ENCODE results near the gene CDH23. TPM values are rescaled to one million over a fixed set of nuclear protein-coding genes. Genes with fewer than 3 reads are reported as not detected.

CDH23 gene
- total and polyA plus RNA-seq, 2 of the 8 experiments (the other 6 are each of a cell fraction or from before 2014, with no cell fraction given), result 1.9 to 4.9 TPM

DNA sequence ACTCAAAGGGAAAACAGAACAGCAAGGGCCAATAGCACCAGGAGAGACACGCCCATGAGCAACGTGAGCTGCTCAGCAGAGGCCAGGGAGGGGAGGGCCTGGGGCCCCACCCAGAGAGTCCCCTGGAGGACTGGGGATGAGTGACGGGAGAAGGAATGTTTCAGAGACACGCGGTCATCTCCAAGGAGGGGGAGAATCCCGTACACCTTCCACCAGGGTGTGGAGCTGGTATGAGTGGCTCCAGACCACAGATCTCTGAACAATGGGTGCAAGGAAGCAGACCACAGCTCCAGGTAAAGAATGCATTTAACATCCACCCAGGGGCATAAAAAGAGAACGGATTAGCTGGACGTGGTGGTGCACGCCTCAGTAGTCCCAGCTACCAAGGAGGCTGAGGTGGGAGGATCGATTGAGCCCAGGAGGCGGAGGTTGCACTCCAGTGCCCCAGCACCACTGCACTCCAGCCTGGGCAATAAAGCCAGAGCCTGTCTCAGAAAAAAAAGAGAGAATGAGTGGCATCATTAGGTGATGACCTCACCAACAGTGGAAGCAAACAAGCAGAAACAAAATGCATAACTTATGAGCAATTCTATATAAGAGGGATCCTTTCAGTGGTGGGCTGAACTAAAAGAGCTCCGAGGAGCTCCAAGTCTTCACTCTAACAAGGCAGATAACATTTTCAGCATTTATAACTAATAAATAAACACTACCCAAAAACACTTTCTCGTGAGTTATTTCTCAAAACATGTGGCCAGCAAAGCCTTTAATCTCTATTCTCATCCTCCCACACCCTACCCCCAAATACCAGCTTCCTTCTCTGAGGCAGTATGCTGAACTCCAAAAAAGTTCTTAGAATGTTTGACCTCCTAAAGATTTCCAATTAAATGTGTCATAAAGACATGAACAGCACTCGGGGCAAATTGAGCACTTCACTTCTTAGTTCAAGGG is 441.8 kb downstream of the CDH23 start:
- no peak overlapping the region for H2BK5ac ChIP-seq (ENCODE audit: low read depth, low read length)
- peaks cover 46 to 95% of the 10 kb centered on the region in 2 experiments for H3K79me2 ChIP-seq (ENCODE audit: control insufficient read depth in 1 of 2, insufficient read depth in 2 of 2, low read length in 2 of 2)
- H3K4me1 ChIP-seq (replicated peaks in 1 of 4; ENCODE audit: control insufficient read depth in 3 of 4, insufficient read depth in 4 of 4, low read length in 3 of 4), result peaks cover 11 to 28% (median 12%) of the 10 kb centered on the region in 4 experiments
- no peak overlapping the region for H3K4me3 ChIP-seq (ENCODE audit: extremely low read depth in 1 of 4, insufficient read depth in 2 of 4, low read depth in 3 of 4, low read length in 4 of 4)
- no peak overlapping the region; the same call in 1 of the 2 replicates for H2BK15ac ChIP-seq (ENCODE audit: low read length)
- no peak overlapping the region for H3K23ac ChIP-seq (ENCODE audit: insufficient read length)
- H3K23me2 ChIP-seq (ENCODE audit: low read depth, low read length), result no peaks in the 10 kb centered on the region
- FAIRE-seq (no peak), DNase-seq (ENCODE audit: low read depth in 1 of 2, low spot score in 2 of 2) (no peak)
- H3K4me2 ChIP-seq (ENCODE audit: insufficient read depth in 1 of 2, low read depth in 2 of 2, low read length in 2 of 2), result no peak overlapping the region
- H4K5ac ChIP-seq (ENCODE audit: insufficient read length, low read depth, low read length), result no peak overlapping the region
- no peak overlapping the region for H3K56ac ChIP-seq (replicated peaks; ENCODE audit: insufficient read length, low read depth, low read length)
- H3K18ac ChIP-seq (ENCODE audit: extremely low read depth, low read length), result no peak overlapping the region
- no peak overlapping the region for H2AFZ ChIP-seq (ENCODE audit: low read length)
- POLR2A ChIA-PET (ENCODE audit: partially characterized antibody), result interaction anchor here (3.6 kb wide), 1 partner anchor 12 kb away, joined by 20 read pairs; the partner anchor contains the start of gene PSAP
- H4K91ac ChIP-seq (replicated peaks; ENCODE audit: insufficient read length, low read length), result no peak overlapping the region
- no peak overlapping the region for H3K9ac ChIP-seq (replicated peaks in 1 of 4; ENCODE audit: extremely low read depth in 1 of 4, low read depth in 3 of 4, low read length in 3 of 4)
- H3K36me3 ChIP-seq (ENCODE audit: control insufficient read depth in 2 of 4, insufficient read depth in 4 of 4, low read length in 3 of 4), result peaks cover 0 to 3% (median 1%) of the 10 kb centered on the region in 4 experiments; a peak in 2 of 8 replicates
- peaks cover 23% of the 10 kb centered on the region for H3K79me1 ChIP-seq (ENCODE audit: low read depth, low read length)
- H2BK120ac ChIP-seq (replicated peaks; ENCODE audit: low read depth, low read length), result no peak overlapping the region
- peaks cover 41 to 45% of the 10 kb centered on the region in 2 experiments for H4K20me1 ChIP-seq (replicated peaks in 1 of 2; ENCODE audit: control insufficient read depth in 1 of 2, insufficient read depth in 2 of 2, low read length in 2 of 2)
- no peak overlapping the region for H2BK20ac ChIP-seq (ENCODE audit: low read length)
- no peaks in the 10 kb centered on the region for H3K27me3 ChIP-seq (replicated peaks in 1 of 4; ENCODE audit: control insufficient read depth in 3 of 4, extremely low read depth in 1 of 4, insufficient read depth in 3 of 4, low read length in 3 of 4)
- no peaks in the 10 kb centered on the region for H3K9me3 ChIP-seq (ENCODE audit: insufficient read depth in 2 of 2, low read depth in 1 of 2, low read length in 1 of 2)
- CTCF ChIA-PET (ENCODE audit: partially characterized antibody), result interaction anchor here (0.6 to 11.0 kb wide), 25 partner anchors 9 to 527 kb away, joined by 3 to 113 read pairs (median 4); partner anchors contain the start of genes PSAP and VSIR
- no peak overlapping the region for H3K4ac ChIP-seq (replicated peaks; ENCODE audit: insufficient read length, low read depth, low read length)
- H4K8ac ChIP-seq (ENCODE audit: extremely low read depth, insufficient read depth, low read length), result no peak overlapping the region
- no peak overlapping the region for H2BK12ac ChIP-seq (ENCODE audit: low read depth, low read length)
- H3K14ac ChIP-seq (ENCODE audit: insufficient read length), result no peak overlapping the region
- no peak overlapping the region for H2AK5ac ChIP-seq (ENCODE audit: low read depth, low read length)
- no peak overlapping the region for H3K27ac ChIP-seq (ENCODE audit: low read depth, low read length)
- WGBS, 2 experiments (ENCODE audit: extremely low coverage in 1 of 2, insufficient coverage in 1 of 2, insufficient read length in 1 of 2, insufficient replicate concordance in 2 of 2, low coverage in 1 of 2, low lambda C conversion rate in 2 of 2, missing lambda C conversion rate in 1 of 2), result 71% methylated on average over 14 of the region's 14 CpGs; no CpG with 5 or more reads in 1 of the 2 experiments
- TF ChIP-seq SP1 (IDR thresholded peaks at IDR 0.05; ENCODE audit: low read depth, low read length) (no peak), SRF (IDR thresholded peaks at IDR 0.05; ENCODE audit: low read depth, low read length) (no peak), TEAD4 (IDR thresholded peaks at IDR 0.05; ENCODE audit: low read depth, low read length) (no peak), SP2 (IDR thresholded peaks at IDR 0.05; ENCODE audit: low read length) (no peak), CTCF (IDR thresholded peaks at IDR 0.05; ENCODE audit: control extremely low read depth in 1 of 3, insufficient read depth in 1 of 3, low read depth in 1 of 3, low read length in 3 of 3) (no peak), POU5F1 (IDR thresholded peaks at IDR 0.05; ENCODE audit: low read depth, low read length) (no peak), RAD21 (IDR thresholded peaks at IDR 0.05 in 1 of 2, conservative IDR thresholded peaks at IDR 0.05 in 1 of 2; ENCODE audit: low read depth in 2 of 2, low read length in 2 of 2) (no peak), RBBP5 (IDR thresholded peaks at IDR 0.05; ENCODE audit: borderline replicate concordance, low read depth, low read length) (no peak)
